Measurements from ENCODE around the gene TRIM74. TPM values are rescaled to one million over a fixed set of nuclear protein-coding genes. Genes with fewer than 3 reads are reported as not detected.

TRIM74 gene
- polyA plus RNA-seq, 1 of the 3 experiments (the other 2 are of a cell fraction) = 0.21 TPM

- no peak for TF ChIP-seq RFX5 (IDR thresholded peaks at IDR 0.05; ENCODE audit: low read length)
- TF ChIP-seq SIN3A (IDR thresholded peaks at IDR 0.05; ENCODE audit: borderline replicate concordance, low read depth, low read length) = no peak
- no peak for TF ChIP-seq TEAD4 (IDR thresholded peaks at IDR 0.05; ENCODE audit: borderline replicate concordance, insufficient read depth)
- no peak for TF ChIP-seq EP300 (IDR thresholded peaks at IDR 0.05; ENCODE audit: borderline replicate concordance in 1 of 2, low read depth in 1 of 2, low read length in 1 of 2)
- no peak for TF ChIP-seq EZH2phosphoT487 (IDR thresholded peaks at IDR 0.05; ENCODE audit: borderline replicate concordance, low read depth)
- TF ChIP-seq PBX3 (IDR thresholded peaks at IDR 0.05) = no peak
- no peak for TF ChIP-seq ZBTB33 (IDR thresholded peaks at IDR 0.05; ENCODE audit: borderline replicate concordance, low read depth)
Observed at GRCh38 chr7:72925546-72926120, 43.6 kb downstream of the TRIM74 start (continued).

- Histone ChIP-seq H4K20me1 (ENCODE audit: insufficient read depth) (peaks cover 4% of the 10 kb centered on the region), H3K9ac (peak within 1 kb of the TSS; percentile 97), H2AFZ (ENCODE audit: low read depth) (peak within 1 kb of the TSS; percentile 85), H3F3A (replicated peaks; ENCODE audit: insufficient read depth) (peaks cover 12% of the 10 kb centered on the region), H3K4me2 (peak within 1 kb of the TSS; percentile 93), H3K27me3 (ENCODE audit: insufficient read depth) (no peaks in the 10 kb centered on the region), H3K36me3 (replicated peaks in 1 of 2; ENCODE audit: control insufficient read depth in 1 of 2, insufficient read depth in 2 of 2, low read length in 1 of 2) (peaks cover 30 to 39% of the 10 kb centered on the region in 2 experiments), H3K27ac (ENCODE audit: low read depth in 2 of 2, low read length in 1 of 2) (peak within 1 kb of the TSS; percentile 88 to 91), H3K9me2 (no peaks in the 10 kb centered on the region), H3K9me3 (no peaks in the 10 kb centered on the region), H3K4me3 (ENCODE audit: low read depth in 2 of 2, low read length in 1 of 2) (peak within 1 kb of the TSS; percentile 88 to 96), H3K79me2 (ENCODE audit: insufficient read depth) (peaks cover 91% of the 10 kb centered on the region), H3K4me1 (ENCODE audit: control insufficient read depth in 1 of 2, insufficient read depth in 2 of 2, low read depth in 1 of 2, low read length in 1 of 2) (peaks cover 4 to 13% of the 10 kb centered on the region in 2 experiments; a peak in 3 of 4 replicates)
- peak; percentile 95 for DNase-seq
- POLR2A ChIA-PET = no interaction called here
- WGBS (ENCODE audit: low lambda C conversion rate) = under 1% methylated on average over 38 of the region's 91 CpGs
- CTCF ChIA-PET = no interaction called here
- TF ChIP-seq MEF2A (IDR thresholded peaks at IDR 0.05; ENCODE audit: borderline replicate concordance, low read depth) (no peak), CHD2 (IDR thresholded peaks at IDR 0.05; ENCODE audit: low read length, partially characterized antibody) (peak; percentile 78), SMC3 (IDR thresholded peaks at IDR 0.05; ENCODE audit: low read depth, low read length) (no peak), CTCF (IDR thresholded peaks at IDR 0.05) (0 out of 2 replicates have a peak, but pooled peaks have one; percentile 4), FOXJ3 (CRISPR knock-in tag; IDR thresholded peaks at IDR 0.05) (no peak), FOXM1 (IDR thresholded peaks at IDR 0.05; ENCODE audit: low read depth) (peak; percentile 68; the same call in 1 of the 2 replicates), ZBTB33 (IDR thresholded peaks at IDR 0.05; ENCODE audit: borderline replicate concordance, low read depth) (no peak), RAD21 (IDR thresholded peaks at IDR 0.05; ENCODE audit: low read length) (no peak), USF1 (IDR thresholded peaks at IDR 0.05; ENCODE audit: borderline replicate concordance, low read depth) (no peak), TEAD4 (IDR thresholded peaks at IDR 0.05; ENCODE audit: borderline replicate concordance, insufficient read depth) (no peak), ELF1 (IDR thresholded peaks at IDR 0.05) (peak; percentile 72), RCOR1 (IDR thresholded peaks at IDR 0.05; ENCODE audit: low read length) (no peak), IRF3 (IDR thresholded peaks at IDR 0.05; ENCODE audit: low read depth, low read length) (no peak), EP300 (IDR thresholded peaks at IDR 0.05; ENCODE audit: borderline replicate concordance in 1 of 2, low read depth in 1 of 2, low read length in 1 of 2) (no peak)
Observed at GRCh38 chr7:72924733-72925545, 44.3 kb downstream of the TRIM74 start, which contains the start of gene POM121. Gene POM121, plus strand, starts transcription at chr7:72925095. Its CDS starts 27 bp downstream, at chr7:72925122.
